A673 (cell line): Measurements from ENCODE around the gene P2RX3. TPM values are rescaled to one million over a fixed set of nuclear protein-coding genes. Genes with fewer than 3 reads are reported as not detected.
A peak's percentile ranks its signal among the peaks of the same experiment; 100 is the strongest.

Experiments used
- BruUV-seq: library from RNA; stranded (reverse); fragments of 400-500 nt; replicated peaks from 2 replicates; lab custom pipeline; 2021; lab: Mats Ljungman, UMichigan
- CTCF ChIA-PET: fragments of 300-600 bp; sonication (Branson Sonifier 250); formaldehyde crosslinking; loops from one replicate; lab custom pipeline; 2022; ENCODE audit warnings: antibody characterized with exemption; lab: Charles Lee
- POLR2A ChIA-PET: fragments of 300-600 bp; sonication (Branson Sonifier 250); formaldehyde crosslinking; loops from one replicate; lab custom pipeline; 2022; ENCODE audit warnings: antibody characterized with exemption; ENCODE audit not compliant: low non-redundant PET; lab: Charles Lee
- DNase-seq: peaks from one replicate; pipeline ENCODE4 v3.0.0-alpha.2; 2015; ENCODE audit warnings: low spot score
- H3K27ac ChIP-seq: fragments of 200-600 bp; sonication (generic); 2 replicates; pipeline ENCODE4 v1.5.1; 2016; ENCODE audit warnings: mixed run types, low read depth, mild to moderate bottlenecking, mixed read lengths, antibody characterized with exemption, low read length; ENCODE audit not compliant: poor library complexity, severe bottlenecking
- H3K27me3 ChIP-seq: fragments of 200-600 bp; sonication (generic); replicated peaks from 2 replicates; pipeline ENCODE4 v1.6.1; 2017; ENCODE audit warnings: mixed run types, low read depth, mild to moderate bottlenecking, mixed read lengths, antibody characterized with exemption, low read length; ENCODE audit not compliant: insufficient read depth, poor library complexity
- H3K36me3 ChIP-seq: fragments of 200-600 bp; sonication (generic); 2 replicates; pipeline ENCODE4 v1.6.1; 2016; ENCODE audit warnings: mixed run types, mild to moderate bottlenecking, mixed read lengths, antibody characterized with exemption, low read length; ENCODE audit not compliant: insufficient read depth, poor library complexity, severe bottlenecking
- H3K4me1 ChIP-seq: fragments of 200-600 bp; sonication (generic); 2 replicates; pipeline ENCODE4 v1.6.1; 2017; ENCODE audit warnings: mixed run types, mild to moderate bottlenecking, mixed read lengths, antibody characterized with exemption, low read length; ENCODE audit not compliant: insufficient read depth, poor library complexity, severe bottlenecking
- H3K4me3 ChIP-seq: fragments of 200-600 bp; sonication (generic); 2 replicates; pipeline ENCODE4 v1.5.1; 2016; ENCODE audit warnings: low read depth, mixed run types, mild to moderate bottlenecking, mixed read lengths, low read length; ENCODE audit not compliant: poor library complexity, severe bottlenecking
- H3K9me3 ChIP-seq: fragments of 200-600 bp; sonication (generic); 2 replicates; pipeline ENCODE4 v1.6.1; 2016; ENCODE audit warnings: mixed run types, low read depth, mild to moderate bottlenecking, mixed read lengths, antibody characterized with exemption, low read length; ENCODE audit not compliant: poor library complexity, severe bottlenecking
- EZH2 ChIP-seq: fragments of 200-600 bp; sonication (generic); IDR thresholded peaks from 2 replicates; pipeline ENCODE4 v1.6.1; 2017; ENCODE audit warnings: borderline replicate concordance, low read depth, mild to moderate bottlenecking, mixed read lengths, antibody characterized with exemption, low read length; ENCODE audit not compliant: poor library complexity, severe bottlenecking
- intact Hi-C: fragments of 100-400 bp; cut with micrococcal nuclease; formaldehyde crosslinking; loops from one replicate; pipeline ENCODE4 v1.10.0; 2022; ENCODE audit not compliant: unreplicated experiment
- total RNA-seq: library from RNA; stranded (reverse); gene quantifications from 2 replicates; pipeline ENCODE4 v1.2.3, GENCODE V29; 2021
- TF ChIP-seq, protein P1 (sequence below): fragments of 300-800, 200-600 bp; sonication (generic); conservative IDR thresholded peaks from 2 replicates; pipeline ENCODE4 v1.5.1; 2017; ENCODE audit warnings: low read depth, mild to moderate bottlenecking, antibody characterized with exemption, low read length, moderate library complexity, mixed read lengths

P2RX3 gene
- total RNA-seq, 1 experiment from 2014 or later: not detected

DNA sequence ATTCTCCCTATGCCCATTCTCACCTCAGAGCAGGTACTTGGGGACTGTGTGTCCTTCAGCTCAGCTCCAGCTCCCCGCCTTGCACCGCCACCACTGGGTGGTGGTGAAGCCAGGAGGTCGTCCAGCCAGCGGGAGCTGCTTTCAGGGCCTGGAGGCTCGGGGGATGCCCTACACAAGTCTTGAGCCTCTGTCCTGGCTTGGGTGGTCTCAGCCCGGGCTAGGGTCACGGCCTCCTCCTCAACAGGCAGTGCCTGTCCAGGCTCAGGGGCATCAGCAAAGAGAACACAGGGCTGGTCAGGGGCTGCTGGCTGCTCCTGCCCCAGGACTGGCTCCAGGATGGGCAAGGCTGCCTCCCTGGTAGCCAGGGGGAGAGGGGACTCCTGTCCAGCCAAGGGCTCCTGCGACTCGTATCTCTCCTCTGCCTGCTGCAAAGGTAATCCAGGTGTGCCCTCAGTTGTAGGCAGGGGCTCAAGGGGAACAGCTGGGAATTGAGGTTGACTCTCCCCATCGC lies 25.6 kb upstream of the P2RX3 start:
- H3K4me1 ChIP-seq: peaks cover 24% of the 10 kb centered on the region
- H3K36me3 ChIP-seq: peaks cover 78% of the 10 kb centered on the region
- TSS peak; percentile 19 for BruUV-seq
- H3K9me3 ChIP-seq: no peaks in the 10 kb centered on the region
- H3K27ac ChIP-seq: no peak overlapping the region
- TF ChIP-seq, protein P1, sequence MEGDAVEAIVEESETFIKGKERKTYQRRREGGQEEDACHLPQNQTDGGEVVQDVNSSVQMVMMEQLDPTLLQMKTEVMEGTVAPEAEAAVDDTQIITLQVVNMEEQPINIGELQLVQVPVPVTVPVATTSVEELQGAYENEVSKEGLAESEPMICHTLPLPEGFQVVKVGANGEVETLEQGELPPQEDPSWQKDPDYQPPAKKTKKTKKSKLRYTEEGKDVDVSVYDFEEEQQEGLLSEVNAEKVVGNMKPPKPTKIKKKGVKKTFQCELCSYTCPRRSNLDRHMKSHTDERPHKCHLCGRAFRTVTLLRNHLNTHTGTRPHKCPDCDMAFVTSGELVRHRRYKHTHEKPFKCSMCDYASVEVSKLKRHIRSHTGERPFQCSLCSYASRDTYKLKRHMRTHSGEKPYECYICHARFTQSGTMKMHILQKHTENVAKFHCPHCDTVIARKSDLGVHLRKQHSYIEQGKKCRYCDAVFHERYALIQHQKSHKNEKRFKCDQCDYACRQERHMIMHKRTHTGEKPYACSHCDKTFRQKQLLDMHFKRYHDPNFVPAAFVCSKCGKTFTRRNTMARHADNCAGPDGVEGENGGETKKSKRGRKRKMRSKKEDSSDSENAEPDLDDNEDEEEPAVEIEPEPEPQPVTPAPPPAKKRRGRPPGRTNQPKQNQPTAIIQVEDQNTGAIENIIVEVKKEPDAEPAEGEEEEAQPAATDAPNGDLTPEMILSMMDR: no peak
- no peak for TF ChIP-seq EZH2
- intact Hi-C loops: no loop called here
- no peak overlapping the region for H3K4me3 ChIP-seq
- ChIA-PET POLR2A (no interaction called here), CTCF (no interaction called here)
- DNase-seq: no peak
- no peaks in the 10 kb centered on the region for H3K27me3 ChIP-seq

DNA sequence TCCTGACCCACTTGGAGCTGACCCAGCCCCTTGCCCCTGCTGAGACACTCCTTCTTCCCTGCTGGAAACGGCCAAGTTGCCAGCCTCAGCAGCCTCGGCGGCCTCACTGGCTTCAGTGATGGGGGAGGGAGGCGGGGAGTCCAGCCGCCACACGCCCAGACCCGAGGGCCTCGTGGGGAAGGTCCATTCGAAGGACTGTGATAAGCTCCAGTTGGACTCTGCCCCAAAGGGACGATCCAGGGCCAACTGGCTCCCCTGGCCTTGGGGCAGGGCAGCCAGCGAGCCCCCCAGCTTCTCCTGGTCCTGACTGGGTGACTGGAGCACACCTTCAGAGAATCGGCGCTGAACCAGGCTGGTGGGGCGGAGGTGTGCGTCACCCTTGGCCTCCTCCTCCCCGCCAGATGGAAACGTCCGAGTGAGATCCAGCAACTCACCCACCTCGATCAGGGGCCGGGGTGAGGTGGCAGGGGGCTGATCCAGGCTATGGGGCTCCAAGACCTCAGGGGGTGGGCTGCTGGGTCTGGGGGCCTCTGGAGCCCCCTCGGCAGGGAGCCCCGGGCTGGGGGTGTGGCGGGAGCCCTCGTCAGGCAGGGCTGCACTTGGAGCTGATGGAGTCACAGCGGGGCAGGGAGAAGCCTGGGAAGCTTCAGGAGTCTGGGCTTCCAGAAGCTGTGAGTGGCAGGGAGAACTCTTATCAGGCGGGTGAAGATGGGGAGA lies 24.9 kb upstream of the P2RX3 start:
- no peak for DNase-seq
- Histone ChIP-seq H3K36me3 (peaks cover 80% of the 10 kb centered on the region), H3K4me3 (no peak overlapping the region), H3K4me1 (peaks cover 24% of the 10 kb centered on the region), H3K27me3 (no peaks in the 10 kb centered on the region), H3K9me3 (no peaks in the 10 kb centered on the region), H3K27ac (no peak overlapping the region)
- TF ChIP-seq EZH2: no peak
- TF ChIP-seq, protein P1: no peak
- ChIA-PET CTCF (interaction anchor here (0.5 kb wide), 1 partner anchor 33 kb away, joined by 3 read pairs; no protein-coding TSS in a partner anchor), POLR2A (no interaction called here)
- intact Hi-C loops: no loop called here
- BruUV-seq: no TSS peak

DNA sequence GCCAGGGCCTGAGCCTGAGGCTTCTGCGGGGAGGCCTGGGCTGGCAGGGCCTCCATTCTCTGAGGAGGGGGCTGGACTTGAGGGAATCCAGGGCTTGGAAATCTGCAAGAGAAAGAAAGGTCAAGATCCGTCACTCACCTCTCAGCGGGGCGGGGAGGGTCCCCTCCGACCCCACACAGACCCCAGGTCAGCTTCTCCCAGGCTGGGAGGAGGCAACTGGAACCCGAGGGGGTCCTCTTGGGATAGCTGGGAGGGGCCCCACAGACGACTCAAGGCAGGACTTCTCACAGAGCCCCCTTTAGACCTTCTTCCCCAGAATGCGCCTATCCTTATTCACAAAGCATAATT lies 24.4 kb upstream of the P2RX3 start:
- ChIA-PET POLR2A (no interaction called here), CTCF (no interaction called here)
- H3K4me3 ChIP-seq: no peak overlapping the region
- TF ChIP-seq EZH2: no peak
- TF ChIP-seq, protein P1: no peak
- no TSS peak for BruUV-seq
- H3K36me3 ChIP-seq: peaks cover 79% of the 10 kb centered on the region
- no peaks in the 10 kb centered on the region for H3K27me3 ChIP-seq
- H3K4me1 ChIP-seq: peaks cover 24% of the 10 kb centered on the region
- no peak overlapping the region for H3K27ac ChIP-seq
- H3K9me3 ChIP-seq: no peaks in the 10 kb centered on the region
- DNase-seq: no peak
- intact Hi-C loops: no loop called here
